Mesendoderm (in vitro differentiated cells): Measurements from ENCODE around the gene KCNB1.
A peak's percentile ranks its signal among the peaks of the same experiment; 100 is the strongest.

Experiments used
- DNase-seq: peaks from one replicate; pipeline ENCODE4 v3.0.0; 2013
- H2AK5ac ChIP-seq: 2 replicates; pipeline ENCODE4 v1.6.1; 2013; ENCODE audit warnings: low read length, inconsistent platforms
- H2BK120ac ChIP-seq: 2 replicates; pipeline ENCODE4 v1.6.1; 2013; ENCODE audit warnings: low read depth, mild to moderate bottlenecking, low read length, moderate library complexity, mixed read lengths
- H2BK15ac ChIP-seq: replicated peaks from 2 replicates; pipeline ENCODE4 v1.6.1; 2013; ENCODE audit warnings: low read depth, mild to moderate bottlenecking, moderate library complexity
- H2BK5ac ChIP-seq: 2 replicates; pipeline ENCODE4 v1.6.1; 2013; ENCODE audit warnings: low read length, inconsistent platforms
- H3K18ac ChIP-seq: 2 replicates; pipeline ENCODE4 v1.6.1; 2013; ENCODE audit warnings: mild to moderate bottlenecking, low read length, mixed read lengths
- H3K23ac ChIP-seq: one replicate; pipeline ENCODE4 v1.6.1; 2013; ENCODE audit warnings: low read length
- H3K27ac ChIP-seq: 2 replicates; pipeline ENCODE4 v1.5.1; 2013; ENCODE audit warnings: low read depth, mild to moderate bottlenecking, inconsistent platforms, low read length, moderate library complexity
- H3K27me3 ChIP-seq: 2 replicates; pipeline ENCODE4 v1.6.1; 2013; ENCODE audit warnings: low read length, control low read depth, mild to moderate bottlenecking, inconsistent platforms; ENCODE audit not compliant: insufficient read depth, poor library complexity
- H3K36me3 ChIP-seq: 2 replicates; pipeline ENCODE4 v1.6.1; 2013; ENCODE audit warnings: low read length, inconsistent platforms; ENCODE audit not compliant: control insufficient read depth, insufficient read depth
- H3K4ac ChIP-seq: one replicate; pipeline ENCODE4 v1.6.1; 2013; ENCODE audit warnings: low read depth, mild to moderate bottlenecking, low read length, moderate library complexity
- H3K4me1 ChIP-seq: 2 replicates; pipeline ENCODE4 v1.6.1; 2013; ENCODE audit warnings: low read depth, low read length, inconsistent platforms; ENCODE audit not compliant: control insufficient read depth
- H3K4me2 ChIP-seq: 2 replicates; pipeline ENCODE4 v1.6.1; 2013; ENCODE audit warnings: low read length
- H3K4me3 ChIP-seq: 2 replicates; pipeline ENCODE4 v1.5.1; 2013; ENCODE audit warnings: mild to moderate bottlenecking, low read length
- H3K56ac ChIP-seq: one replicate; pipeline ENCODE4 v1.6.1; 2013; ENCODE audit warnings: low read length
- H3K79me1 ChIP-seq: 2 replicates; pipeline ENCODE4 v1.6.1; 2013; ENCODE audit warnings: low read length, inconsistent platforms
- H3K79me2 ChIP-seq: 2 replicates; pipeline ENCODE4 v1.6.1; 2013; ENCODE audit warnings: mild to moderate bottlenecking, low read length; ENCODE audit not compliant: control insufficient read depth, insufficient read depth
- H3K9ac ChIP-seq: 2 replicates; pipeline ENCODE4 v1.6.1; 2013; ENCODE audit warnings: low read length, inconsistent platforms
- H4K5ac ChIP-seq: one replicate; pipeline ENCODE4 v1.6.1; 2013; ENCODE audit warnings: low read length
- H4K8ac ChIP-seq: one replicate; pipeline ENCODE4 v1.6.1; 2013; ENCODE audit warnings: low read depth, mild to moderate bottlenecking, control low read depth, low read length, moderate library complexity
- WGBS: extraction: QIAGEN DNeasy Blood & Tissue Kit; methylation state at CpG from one replicate; pipeline ENCODE4 v1.1.7; 2013; ENCODE audit warnings: low lambda C conversion rate, missing lambda C conversion rate; ENCODE audit not compliant: insufficient coverage; ENCODE audit errors: extremely low coverage; 5-methylcytosine and 5-hydroxymethylcytosine counted together

Gene KCNB1

DNA sequence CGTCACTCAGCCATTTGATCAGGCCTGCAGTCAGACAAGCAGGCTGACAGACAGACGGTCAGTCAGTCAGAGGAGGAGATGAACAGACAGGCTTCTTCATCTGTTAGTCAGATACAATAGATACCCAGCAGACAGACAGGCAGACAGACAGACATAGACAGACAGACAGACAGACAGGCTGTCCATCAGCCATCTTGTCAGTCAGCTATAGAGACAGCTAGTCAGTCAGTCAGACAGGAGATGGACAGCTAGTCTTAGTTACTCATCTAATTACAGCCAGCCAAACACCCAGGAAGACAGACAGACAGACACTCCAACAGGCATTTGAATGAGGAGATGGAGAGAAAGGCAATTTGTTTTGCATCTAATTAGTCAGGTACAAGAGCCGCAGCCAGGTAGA is 36.4 kb downstream of the KCNB1 start:
- H3K36me3 ChIP-seq = no peaks in the 10 kb centered on the region
- no peak overlapping the region for H4K5ac ChIP-seq
- H3K56ac ChIP-seq = peak overlapping the region; percentile 62
- no peak overlapping the region for H3K9ac ChIP-seq
- no peak overlapping the region for H3K4me2 ChIP-seq
- no peak overlapping the region for H2BK120ac ChIP-seq
- WGBS = no CpG with 5 or more reads among the region's 3 CpGs
- no peak overlapping the region for H2BK15ac ChIP-seq
- H3K27ac ChIP-seq = no peak overlapping the region
- no peak overlapping the region for H3K4me3 ChIP-seq
- peaks cover 19% of the 10 kb centered on the region for H3K4me1 ChIP-seq
- no peak overlapping the region for H3K4ac ChIP-seq
- DNase-seq = no peak
- no peaks in the 10 kb centered on the region for H3K27me3 ChIP-seq
- H3K23ac ChIP-seq = no peak overlapping the region
- H3K79me2 ChIP-seq = no peaks in the 10 kb centered on the region
- no peak overlapping the region for H4K8ac ChIP-seq
- no peak overlapping the region for H3K18ac ChIP-seq
- H3K79me1 ChIP-seq = no peaks in the 10 kb centered on the region
- H2BK5ac ChIP-seq = no peak overlapping the region
- H2AK5ac ChIP-seq = peak overlapping the region; percentile 9

- no peaks in the 10 kb centered on the region for H3K79me2 ChIP-seq
- no peak overlapping the region for H3K4me2 ChIP-seq
- no peak overlapping the region for H2BK120ac ChIP-seq
- H3K79me1 ChIP-seq = no peaks in the 10 kb centered on the region
- H3K4ac ChIP-seq = no peak overlapping the region
- H2AK5ac ChIP-seq = no peak overlapping the region
- no peak overlapping the region for H3K27ac ChIP-seq
- no peak overlapping the region for H4K5ac ChIP-seq
- H3K56ac ChIP-seq = peak overlapping the region; percentile 77
- no peaks in the 10 kb centered on the region for H3K27me3 ChIP-seq
- peak overlapping the region; percentile 38 for H2BK5ac ChIP-seq
- H3K23ac ChIP-seq = no peak overlapping the region
- H3K18ac ChIP-seq = peak overlapping the region; percentile 44
- H3K9ac ChIP-seq = no peak overlapping the region
- no peak overlapping the region for H3K4me3 ChIP-seq
- peaks cover 19% of the 10 kb centered on the region for H3K4me1 ChIP-seq
- H2BK15ac ChIP-seq = no peak overlapping the region
- WGBS = no CpG with 5 or more reads among the region's 5 CpGs
- peak; percentile 51 for DNase-seq
- no peak overlapping the region for H4K8ac ChIP-seq
- H3K36me3 ChIP-seq = no peaks in the 10 kb centered on the region
Measured at GRCh38 chr20:49445176-49445575, 37.3 kb downstream of the KCNB1 start.

- DNase-seq = no peak
- peaks cover 16% of the 10 kb centered on the region for H3K4me1 ChIP-seq
- H3K27ac ChIP-seq = no peak overlapping the region
- peak overlapping the region; percentile 44 for H3K18ac ChIP-seq
- H4K8ac ChIP-seq = no peak overlapping the region
- H3K4ac ChIP-seq = peak overlapping the region; percentile 19
- H3K23ac ChIP-seq = no peak overlapping the region
- no peak overlapping the region for H3K4me3 ChIP-seq
- no peaks in the 10 kb centered on the region for H3K36me3 ChIP-seq
- peak overlapping the region; percentile 94 for H2AK5ac ChIP-seq
- peak overlapping the region; percentile 38 for H2BK5ac ChIP-seq
- peak overlapping the region; percentile 20 for H3K9ac ChIP-seq
- no peak overlapping the region for H3K4me2 ChIP-seq
- no peak overlapping the region for H4K5ac ChIP-seq
- no peaks in the 10 kb centered on the region for H3K79me1 ChIP-seq
- no peaks in the 10 kb centered on the region for H3K79me2 ChIP-seq
- no peaks in the 10 kb centered on the region for H3K27me3 ChIP-seq
- no CpG with 5 or more reads among the region's 1 CpG for WGBS
- peak overlapping the region; percentile 77 for H3K56ac ChIP-seq
- H2BK15ac ChIP-seq = no peak overlapping the region
- peak overlapping the region; percentile 10 for H2BK120ac ChIP-seq
Measured at GRCh38 chr20:49444553-49444990, 37.9 kb downstream of the KCNB1 start.

DNA sequence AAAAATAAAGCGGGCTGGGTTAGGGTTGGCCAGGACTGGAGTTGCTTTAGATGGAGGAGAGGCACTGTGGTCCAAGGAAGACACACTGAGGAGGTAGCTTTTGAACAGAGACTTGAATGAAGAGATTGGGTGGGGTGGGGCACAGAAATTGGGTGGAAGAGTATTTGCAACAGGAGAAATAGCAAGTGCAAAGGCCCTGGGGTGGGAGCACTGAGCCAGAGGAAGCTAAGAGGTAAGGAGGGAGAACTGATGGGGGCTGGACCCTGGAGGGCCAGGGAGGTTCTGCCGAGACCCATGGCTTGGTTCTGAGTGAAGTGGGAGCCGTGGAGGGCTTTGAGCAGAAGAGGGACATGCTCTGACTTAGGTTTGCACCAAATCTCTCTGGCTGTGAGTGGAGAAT is 45.4 kb downstream of the KCNB1 start:
- H3K79me2 ChIP-seq = no peaks in the 10 kb centered on the region
- H2AK5ac ChIP-seq = no peak overlapping the region
- no peak overlapping the region for H4K8ac ChIP-seq
- no CpG with 5 or more reads among the region's 3 CpGs for WGBS
- H3K4ac ChIP-seq = no peak overlapping the region
- H3K27ac ChIP-seq = no peak overlapping the region
- no peak overlapping the region for H3K4me2 ChIP-seq
- H2BK120ac ChIP-seq = no peak overlapping the region
- H3K27me3 ChIP-seq = no peaks in the 10 kb centered on the region
- H4K5ac ChIP-seq = no peak overlapping the region
- no peaks in the 10 kb centered on the region for H3K36me3 ChIP-seq
- peaks cover 2% of the 10 kb centered on the region for H3K4me1 ChIP-seq
- no peak overlapping the region for H2BK15ac ChIP-seq
- no peak overlapping the region for H3K9ac ChIP-seq
- H3K4me3 ChIP-seq = no peak overlapping the region
- H3K23ac ChIP-seq = no peak overlapping the region
- H3K79me1 ChIP-seq = no peaks in the 10 kb centered on the region
- H2BK5ac ChIP-seq = no peak overlapping the region
- no peak overlapping the region for H3K18ac ChIP-seq
- H3K56ac ChIP-seq = no peak overlapping the region
- no peak for DNase-seq

GRCh38 chr20:49435639-49436038 is 46.8 kb downstream of the KCNB1 start:
- H4K8ac ChIP-seq = no peak overlapping the region
- no peaks in the 10 kb centered on the region for H3K36me3 ChIP-seq
- H3K4me1 ChIP-seq = no peaks in the 10 kb centered on the region
- H2BK120ac ChIP-seq = no peak overlapping the region
- H3K4me3 ChIP-seq = no peak overlapping the region
- H3K79me1 ChIP-seq = no peaks in the 10 kb centered on the region
- no peak overlapping the region for H3K4ac ChIP-seq
- H3K18ac ChIP-seq = no peak overlapping the region
- H3K9ac ChIP-seq = no peak overlapping the region
- no peak overlapping the region for H2AK5ac ChIP-seq
- no peaks in the 10 kb centered on the region for H3K27me3 ChIP-seq
- no peak overlapping the region for H3K56ac ChIP-seq
- H2BK5ac ChIP-seq = no peak overlapping the region
- WGBS = no CpG with 5 or more reads among the region's 5 CpGs
- no peaks in the 10 kb centered on the region for H3K79me2 ChIP-seq
- no peak overlapping the region for H3K23ac ChIP-seq
- no peak overlapping the region for H2BK15ac ChIP-seq
- no peak overlapping the region for H3K27ac ChIP-seq
- no peak overlapping the region for H4K5ac ChIP-seq
- no peak for DNase-seq
- H3K4me2 ChIP-seq = no peak overlapping the region

- H3K79me1 ChIP-seq = no peaks in the 10 kb centered on the region
- no peak overlapping the region for H4K5ac ChIP-seq
- H3K4me1 ChIP-seq = no peaks in the 10 kb centered on the region
- no peaks in the 10 kb centered on the region for H3K36me3 ChIP-seq
- no peak overlapping the region for H2BK15ac ChIP-seq
- H3K4ac ChIP-seq = no peak overlapping the region
- no peak overlapping the region for H3K18ac ChIP-seq
- H3K27me3 ChIP-seq = no peaks in the 10 kb centered on the region
- H3K9ac ChIP-seq = no peak overlapping the region
- no peak overlapping the region for H3K4me2 ChIP-seq
- H3K4me3 ChIP-seq = no peak overlapping the region
- no CpG with 5 or more reads among the region's 10 CpGs for WGBS
- no peak overlapping the region for H3K56ac ChIP-seq
- H3K23ac ChIP-seq = no peak overlapping the region
- H4K8ac ChIP-seq = no peak overlapping the region
- no peaks in the 10 kb centered on the region for H3K79me2 ChIP-seq
- no peak overlapping the region for H3K27ac ChIP-seq
- no peak for DNase-seq
- no peak overlapping the region for H2BK5ac ChIP-seq
- no peak overlapping the region for H2BK120ac ChIP-seq
- no peak overlapping the region for H2AK5ac ChIP-seq
Measured at GRCh38 chr20:49433333-49433732, 49.1 kb downstream of the KCNB1 start.
